HepG2 (cell line): ENCODE measurements around the gene CXCL10. TPM values are rescaled to one million over a fixed set of nuclear protein-coding genes. Genes with fewer than 3 reads are reported as not detected.

ENCODE experiments used
- ATAC-seq: fragments of 200-7000 bp; cut with Tn5 transposase; 3 replicates; pipeline ENCODE4 v1.9.1; 2020; ENCODE audit warnings: mild to moderate bottlenecking, moderate library complexity
- BruUV-seq: library from RNA; stranded (reverse); fragments of 400-500 nt; replicated peaks from 2 replicates; lab custom pipeline; 2021; lab: Mats Ljungman, UMichigan
- CTCF ChIA-PET: fragments of 300-600 bp; formaldehyde crosslinking; extraction: SDS; loops from one replicate; lab custom pipeline; 2021; ENCODE audit warnings: low total read pairs, inconsistent platforms, low intra/inter-chr PET ratio; lab: Yijun Ruan, JAX
- POLR2A ChIA-PET: fragments of 350-600 bp; sonication (Branson Sonifier 250); formaldehyde crosslinking; loops from one replicate; lab custom pipeline; 2020; ENCODE audit warnings: antibody characterized with exemption, inconsistent platforms; lab: Yijun Ruan, JAX
- DNase-seq: peaks from one replicate; pipeline ENCODE4 v3.0.0-alpha.2; 2015; ENCODE audit warnings: low spot score
- FAIRE-seq: peaks from 3 replicates; lab custom pipeline; 2011; peaks lifted over from hg19 to GRCh38; lab: Jason Lieb, UNC
- H2AFZ ChIP-seq: one replicate; pipeline ENCODE4 v1.6.1; 2011; ENCODE audit warnings: low read length, inconsistent platforms
- H3K27ac ChIP-seq: fragments of 300-600 bp; 3 replicates; pipeline ENCODE4 v1.8.0; 2011; ENCODE audit warnings: mixed run types, mild to moderate bottlenecking, mixed read lengths, low read length, inconsistent platforms; ENCODE audit not compliant: insufficient read depth; ENCODE audit errors: extremely low read length
- H3K27me3 ChIP-seq, 2 experiments: fragments of 200-600 bp in 1 of 2; 2 replicates in 1 of 2; 3 replicates in 1 of 2; pipeline versions ENCODE4 v1.6.0 to v1.8.0; 2011; ENCODE audit warnings: low read length in 2 of 2, mild to moderate bottlenecking in 2 of 2, moderate library complexity in 2 of 2, inconsistent platforms in 1 of 2; ENCODE audit not compliant: insufficient read depth in 2 of 2, control insufficient read depth in 1 of 2
- H3K36me3 ChIP-seq, 2 experiments: fragments of 200-600 bp in 1 of 2; replicated peaks in 1 of 2; 2 replicates in 1 of 2; 3 replicates in 1 of 2; pipeline versions ENCODE4 v1.5.1 to v1.8.0; 2011; ENCODE audit warnings: low read length in 2 of 2, inconsistent platforms in 1 of 2; ENCODE audit not compliant: insufficient read depth in 2 of 2, control insufficient read depth in 1 of 2
- H3K4me1 ChIP-seq: 2 replicates; pipeline ENCODE4 v1.5.1; 2012; ENCODE audit warnings: low read length, inconsistent platforms; ENCODE audit not compliant: insufficient read depth
- H3K4me2 ChIP-seq: 2 replicates; pipeline ENCODE4 v1.6.0; 2011; ENCODE audit warnings: low read depth, low read length, inconsistent platforms
- H3K4me3 ChIP-seq, 3 experiments: fragments of 200-600 bp in 1 of 3; sonication (generic), shearing (Covaris generic) in 1 of 3; replicated peaks in 1 of 3; 2 replicates each; pipeline ENCODE4 v1.5.1; 2011 to 2016; ENCODE audit warnings: low read length in 3 of 3, inconsistent platforms in 2 of 3, low read depth in 2 of 3, mild to moderate bottlenecking in 2 of 3, control low read depth in 1 of 3, mixed read lengths in 1 of 3; ENCODE audit not compliant: insufficient read depth in 1 of 3
- H3K79me2 ChIP-seq: one replicate; pipeline ENCODE4 v1.6.1; 2011; ENCODE audit warnings: low read length, inconsistent platforms; ENCODE audit not compliant: insufficient read depth
- H3K9ac ChIP-seq: 2 replicates; pipeline ENCODE4 v1.6.0; 2011; ENCODE audit warnings: mild to moderate bottlenecking, low read depth, low read length, inconsistent platforms; ENCODE audit not compliant: insufficient read depth
- H3K9me3 ChIP-seq: 2 replicates; pipeline ENCODE4 v1.5.1; 2012; ENCODE audit warnings: mild to moderate bottlenecking, low read length
- H4K20me1 ChIP-seq: 2 replicates; pipeline ENCODE4 v1.6.0; 2011; ENCODE audit warnings: inconsistent platforms, mild to moderate bottlenecking, low read length, moderate library complexity; ENCODE audit not compliant: insufficient read depth
- HOMEZ ChIP-seq: IDR thresholded peaks from 2 replicates; pipeline ENCODE4 v1.6.1; 2016; ENCODE audit warnings: low read depth
- SALL1 ChIP-seq: sonication (generic); formaldehyde crosslinking; IDR thresholded peaks from 2 replicates; pipeline ENCODE4 v1.8.0; 2022; ENCODE audit warnings: mild to moderate bottlenecking, missing genetic modification reagents
- ZBTB49 ChIP-seq: sonication (generic); formaldehyde crosslinking; IDR thresholded peaks from 2 replicates; pipeline ENCODE4 v1.4.0; 2020; ENCODE audit warnings: missing genetic modification reagents, borderline replicate concordance
- ZBTB7B ChIP-seq: sonication (generic); formaldehyde crosslinking; IDR thresholded peaks from 2 replicates; pipeline ENCODE4 v1.4.0; 2020; ENCODE audit warnings: missing genetic modification reagents
- ZNF18 ChIP-seq: sonication (generic); formaldehyde crosslinking; IDR thresholded peaks from 2 replicates; pipeline ENCODE4 v1.8.0; 2022; ENCODE audit warnings: mild to moderate bottlenecking, missing genetic modification reagents; ENCODE audit not compliant: insufficient replicate concordance
- ZNF24 ChIP-seq: fragments of 450-650 bp; IDR thresholded peaks from 2 replicates; pipeline ENCODE4 v1.6.1; 2017; ENCODE audit warnings: antibody characterized with exemption, mild to moderate bottlenecking
- ZNF562 ChIP-seq: sonication (generic); formaldehyde crosslinking; IDR thresholded peaks from 2 replicates; pipeline ENCODE4 v1.8.0; 2022; ENCODE audit warnings: missing genetic modification reagents, borderline replicate concordance
- WGBS: methylation state at CpG from one replicate; pipeline ENCODE4 v1.1.6; 2017; ENCODE audit warnings: low lambda C conversion rate; 5-methylcytosine and 5-hydroxymethylcytosine counted together
- in situ Hi-C: cut with HindIII; loops from 2 replicates; pipeline ENCODE4 v1.10.0; 2017; ENCODE audit warnings: low pct_unique_long_range_greater_than_20kb; ENCODE audit not compliant: extremely low pct_ligation_motif_present
- intact Hi-C: fragments of 100-400 bp; cut with micrococcal nuclease; formaldehyde crosslinking; loops from one replicate; pipeline ENCODE4 v1.10.0; 2022; ENCODE audit not compliant: unreplicated experiment
- polyA plus RNA-seq, 8 experiments: library from polyadenylated mRNA; depleted of rRNA in 3 of 8; stranded (reverse) in 7 of 8; unstranded in 1 of 8; fragments of >200 nt; fragmentation: Illumina TruSeq in 4 of 8; extraction: Trizol in 4 of 8; gene quantifications; 2 replicates each; pipeline versions ENCODE4 v1.2.1 to v1.2.3, GENCODE V29; 2011 to 2016; ENCODE audit warnings: low read depth in 4 of 8, missing spikeins in 1 of 8, mixed read lengths in 1 of 8; ENCODE audit not compliant: insufficient read depth in 1 of 8
- total RNA-seq, 5 experiments: library from RNA; depleted of rRNA; stranded (reverse); fragments of >200 nt; fragmentation: Illumina TruSeq; extraction: Trizol; gene quantifications; 2 replicates each; pipeline ENCODE4 v1.2.3, GENCODE V29; 2016; ENCODE audit warnings: low read depth in 1 of 5

Gene CXCL10
- total and polyA plus RNA-seq, 2 of the 13 experiments (the other 11 are each of a cell fraction or from before 2014, with no cell fraction given), result not detected

- TF ChIP-seq ZBTB7B, result no peak
- TF ChIP-seq HOMEZ (CRISPR knock-in tag), result no peak
- no peak for TF ChIP-seq ZNF24
Measured at GRCh38 chr4:76060506-76060905, 37.2 kb upstream of the CXCL10 start (continued).

GRCh38 chr4:76059750-76060149 lies 36.5 kb upstream of the CXCL10 start:
- FAIRE-seq (no peak), ATAC-seq (no peak), DNase-seq (no peak)
- H3K9ac ChIP-seq, result no peak overlapping the region
- no peak overlapping the region for H3K4me2 ChIP-seq
- in situ Hi-C loops, result loop anchor here (10.0 kb wide), 1 partner anchor 165 kb away; no protein-coding TSS in a partner anchor
- TF ChIP-seq ZBTB49 (CRISPR knock-in tag), result no peak
- no peak for TF ChIP-seq SALL1 (CRISPR knock-in tag)
- no peak for TF ChIP-seq ZNF18
- no peak for TF ChIP-seq ZNF562 (CRISPR knock-in tag)
- intact Hi-C loops, result no loop called here
- no peaks in the 10 kb centered on the region for H3K9me3 ChIP-seq
- H2AFZ ChIP-seq, result no peak overlapping the region
- no peaks in the 10 kb centered on the region for H4K20me1 ChIP-seq
- no peaks in the 10 kb centered on the region for H3K36me3 ChIP-seq
- H3K27me3 ChIP-seq, result no peaks in the 10 kb centered on the region
- ChIA-PET POLR2A (no interaction called here), CTCF (no interaction called here)
- no TSS peak for BruUV-seq
- peaks cover 19% of the 10 kb centered on the region for H3K4me1 ChIP-seq
- no peak overlapping the region for H3K4me3 ChIP-seq
- 11% methylated on average over 1 of the region's 1 CpG for WGBS
- no peak overlapping the region for H3K27ac ChIP-seq
- no peaks in the 10 kb centered on the region for H3K79me2 ChIP-seq
